Measurements from ENCODE around the gene CDK7. TPM values are rescaled to one million over a fixed set of nuclear protein-coding genes. Genes with fewer than 3 reads are reported as not detected.

CDK7 gene
- polyA plus RNA-seq, 1 donor (not counting 4 experiments of a cell fraction or from before 2014, with no cell fraction given): 80.5 TPM

DNA sequence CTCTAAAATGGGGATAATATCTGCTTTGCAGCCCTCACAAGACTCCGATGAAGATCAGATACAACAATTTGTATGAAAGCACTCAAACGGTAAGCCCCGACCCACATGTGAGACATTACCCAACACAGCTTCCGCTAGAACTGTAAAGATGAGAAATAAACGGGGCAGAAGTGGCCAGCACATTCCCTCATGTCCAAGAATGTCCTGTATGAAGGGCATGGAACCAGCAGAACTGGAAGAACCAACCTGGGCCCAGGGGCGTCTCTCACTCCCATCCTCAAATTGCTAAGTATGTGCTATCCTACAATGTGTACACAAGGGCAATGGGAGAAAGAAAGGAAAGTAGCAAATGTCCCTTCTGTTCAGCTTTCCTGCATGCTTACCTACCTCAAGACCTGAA is 64.9 kb downstream of the CDK7 start:
- Histone ChIP-seq H3K36me3 (ENCODE audit: control insufficient read depth in 2 of 2, extremely low read depth in 1 of 2, insufficient read depth in 2 of 2, low read length in 2 of 2) (peaks cover 3 to 4% of the 10 kb centered on the region in 2 experiments), H2AFZ (ENCODE audit: control insufficient read depth, low read length) (no peak overlapping the region), H3K4me2 (ENCODE audit: control insufficient read depth, extremely low read depth, insufficient read depth, low read depth, low read length) (no peak overlapping the region), H3K79me2 (ENCODE audit: control insufficient read depth, insufficient read depth, low read length) (no peaks in the 10 kb centered on the region), H3K4me1 (ENCODE audit: control insufficient read depth, extremely low read depth, insufficient read depth, low read length) (no peaks in the 10 kb centered on the region), H3K27me3 (ENCODE audit: control insufficient read depth, extremely low read depth, insufficient read depth, low read length) (no peaks in the 10 kb centered on the region), H3K4me3 (ENCODE audit: control insufficient read depth in 2 of 3, extremely low read depth in 1 of 3, insufficient read depth in 2 of 3, low read depth in 1 of 3, low read length in 3 of 3) (no peak overlapping the region), H3K27ac (ENCODE audit: control insufficient read depth, insufficient read depth, low read length) (no peak overlapping the region), H3K9ac (ENCODE audit: control insufficient read depth, extremely low read depth, insufficient read depth, low read length) (no peak overlapping the region), H3K9me3 (ENCODE audit: control insufficient read depth, low read depth, low read length) (no peaks in the 10 kb centered on the region), H3K9me1 (ENCODE audit: control insufficient read depth, extremely low read depth, insufficient read depth, low read length) (no peaks in the 10 kb centered on the region), H4K20me1 (ENCODE audit: control insufficient read depth, extremely low read depth, insufficient read depth, low read length) (no peaks in the 10 kb centered on the region)
- dilution Hi-C loops (cut with MboI; ENCODE audit: extremely low pct_ligation_motif_present, low sequenced_read_pairs): no loop called here
- DNase-seq (ENCODE audit: low read depth, low spot score): no peak
- TF ChIP-seq EZH2 (IDR thresholded peaks at IDR 0.05; ENCODE audit: low read length): no peak
- TF ChIP-seq, protein P1, sequence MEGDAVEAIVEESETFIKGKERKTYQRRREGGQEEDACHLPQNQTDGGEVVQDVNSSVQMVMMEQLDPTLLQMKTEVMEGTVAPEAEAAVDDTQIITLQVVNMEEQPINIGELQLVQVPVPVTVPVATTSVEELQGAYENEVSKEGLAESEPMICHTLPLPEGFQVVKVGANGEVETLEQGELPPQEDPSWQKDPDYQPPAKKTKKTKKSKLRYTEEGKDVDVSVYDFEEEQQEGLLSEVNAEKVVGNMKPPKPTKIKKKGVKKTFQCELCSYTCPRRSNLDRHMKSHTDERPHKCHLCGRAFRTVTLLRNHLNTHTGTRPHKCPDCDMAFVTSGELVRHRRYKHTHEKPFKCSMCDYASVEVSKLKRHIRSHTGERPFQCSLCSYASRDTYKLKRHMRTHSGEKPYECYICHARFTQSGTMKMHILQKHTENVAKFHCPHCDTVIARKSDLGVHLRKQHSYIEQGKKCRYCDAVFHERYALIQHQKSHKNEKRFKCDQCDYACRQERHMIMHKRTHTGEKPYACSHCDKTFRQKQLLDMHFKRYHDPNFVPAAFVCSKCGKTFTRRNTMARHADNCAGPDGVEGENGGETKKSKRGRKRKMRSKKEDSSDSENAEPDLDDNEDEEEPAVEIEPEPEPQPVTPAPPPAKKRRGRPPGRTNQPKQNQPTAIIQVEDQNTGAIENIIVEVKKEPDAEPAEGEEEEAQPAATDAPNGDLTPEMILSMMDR (optimal IDR thresholded peaks at IDR 0.05 in 1 of 3, IDR thresholded peaks at IDR 0.05 in 1 of 3, conservative IDR thresholded peaks at IDR 0.05 in 1 of 3; ENCODE audit: extremely low read depth in 1 of 3, insufficient read depth in 2 of 3, low read length in 3 of 3): no peak
- no peak for FAIRE-seq

DNA sequence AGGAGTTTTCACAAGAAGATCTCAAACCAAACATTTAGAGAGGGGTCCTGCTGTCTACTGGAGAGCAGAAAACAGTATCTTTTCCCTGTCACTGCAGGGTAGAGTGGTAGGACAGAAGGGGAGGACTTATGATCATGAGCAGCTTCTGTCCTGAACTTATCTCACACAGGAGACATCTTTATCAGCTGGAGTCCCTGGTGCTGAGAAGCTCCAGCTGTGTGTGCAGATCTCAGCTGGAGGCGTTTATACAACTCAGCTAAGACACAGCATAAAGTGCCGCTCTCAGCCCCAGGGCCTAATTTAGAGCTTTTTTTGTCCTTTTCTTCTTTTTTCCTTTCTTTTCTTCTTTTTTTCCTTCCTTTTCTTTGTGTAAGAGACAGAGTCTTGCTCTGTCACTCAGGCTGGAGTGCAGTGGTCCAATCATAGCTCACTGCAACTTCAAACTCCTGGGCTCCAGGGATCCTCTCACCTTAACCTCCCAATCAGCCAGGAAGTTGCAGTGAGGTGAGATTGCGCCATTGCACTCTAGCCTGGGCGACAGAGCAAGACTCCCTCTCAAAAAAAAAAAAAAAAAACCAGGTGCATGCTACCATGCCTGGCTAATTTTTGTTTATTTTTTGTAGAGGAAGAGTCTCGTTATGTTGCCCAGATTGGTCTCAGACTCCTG is 66.0 kb downstream of the CDK7 start:
- Histone ChIP-seq H3K27me3 (ENCODE audit: control insufficient read depth, extremely low read depth, insufficient read depth, low read length) (no peaks in the 10 kb centered on the region), H4K20me1 (ENCODE audit: control insufficient read depth, extremely low read depth, insufficient read depth, low read length) (no peaks in the 10 kb centered on the region), H3K36me3 (ENCODE audit: control insufficient read depth in 2 of 2, extremely low read depth in 1 of 2, insufficient read depth in 2 of 2, low read length in 2 of 2) (peaks cover 3 to 4% of the 10 kb centered on the region in 2 experiments), H3K4me3 (ENCODE audit: control insufficient read depth in 2 of 3, extremely low read depth in 1 of 3, insufficient read depth in 2 of 3, low read depth in 1 of 3, low read length in 3 of 3) (no peak overlapping the region), H3K4me2 (ENCODE audit: control insufficient read depth, extremely low read depth, insufficient read depth, low read depth, low read length) (no peak overlapping the region), H3K9me1 (ENCODE audit: control insufficient read depth, extremely low read depth, insufficient read depth, low read length) (no peaks in the 10 kb centered on the region), H3K4me1 (ENCODE audit: control insufficient read depth, extremely low read depth, insufficient read depth, low read length) (no peaks in the 10 kb centered on the region), H3K9ac (ENCODE audit: control insufficient read depth, extremely low read depth, insufficient read depth, low read length) (no peak overlapping the region), H3K9me3 (ENCODE audit: control insufficient read depth, low read depth, low read length) (no peaks in the 10 kb centered on the region), H3K79me2 (ENCODE audit: control insufficient read depth, insufficient read depth, low read length) (no peaks in the 10 kb centered on the region), H3K27ac (ENCODE audit: control insufficient read depth, insufficient read depth, low read length) (no peak overlapping the region), H2AFZ (ENCODE audit: control insufficient read depth, low read length) (no peak overlapping the region)
- dilution Hi-C loops (cut with MboI; ENCODE audit: extremely low pct_ligation_motif_present, low sequenced_read_pairs): no loop called here
- DNase-seq (ENCODE audit: low read depth, low spot score) (no peak), FAIRE-seq (no peak)
- no peak for TF ChIP-seq EZH2 (IDR thresholded peaks at IDR 0.05; ENCODE audit: low read length)
- TF ChIP-seq, protein P1 (optimal IDR thresholded peaks at IDR 0.05 in 1 of 3, IDR thresholded peaks at IDR 0.05 in 1 of 3, conservative IDR thresholded peaks at IDR 0.05 in 1 of 3; ENCODE audit: extremely low read depth in 1 of 3, insufficient read depth in 2 of 3, low read length in 3 of 3): no peak
